ENCODE measurements around the gene SUMO2.

DNA sequence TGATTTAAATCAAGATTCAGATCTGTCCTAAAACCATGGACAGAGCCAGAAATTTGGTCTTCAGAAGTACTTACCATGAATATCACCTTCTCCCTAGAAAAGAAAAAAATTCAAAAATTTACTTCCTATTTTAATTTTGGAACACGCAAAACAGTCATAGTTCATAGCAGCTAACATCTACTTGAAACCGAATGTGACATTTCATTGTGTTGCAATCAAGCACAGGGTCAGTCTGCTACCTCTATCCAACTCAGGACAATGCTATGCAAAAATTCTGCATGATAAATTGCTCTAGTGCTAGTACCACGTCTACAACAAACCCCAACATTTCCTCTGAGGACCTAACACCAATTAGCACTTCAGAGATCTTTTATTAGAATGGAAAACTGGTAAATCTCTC, 36.2 kb downstream of the SUMO2 start:
- TF ChIP-seq, protein P1, sequence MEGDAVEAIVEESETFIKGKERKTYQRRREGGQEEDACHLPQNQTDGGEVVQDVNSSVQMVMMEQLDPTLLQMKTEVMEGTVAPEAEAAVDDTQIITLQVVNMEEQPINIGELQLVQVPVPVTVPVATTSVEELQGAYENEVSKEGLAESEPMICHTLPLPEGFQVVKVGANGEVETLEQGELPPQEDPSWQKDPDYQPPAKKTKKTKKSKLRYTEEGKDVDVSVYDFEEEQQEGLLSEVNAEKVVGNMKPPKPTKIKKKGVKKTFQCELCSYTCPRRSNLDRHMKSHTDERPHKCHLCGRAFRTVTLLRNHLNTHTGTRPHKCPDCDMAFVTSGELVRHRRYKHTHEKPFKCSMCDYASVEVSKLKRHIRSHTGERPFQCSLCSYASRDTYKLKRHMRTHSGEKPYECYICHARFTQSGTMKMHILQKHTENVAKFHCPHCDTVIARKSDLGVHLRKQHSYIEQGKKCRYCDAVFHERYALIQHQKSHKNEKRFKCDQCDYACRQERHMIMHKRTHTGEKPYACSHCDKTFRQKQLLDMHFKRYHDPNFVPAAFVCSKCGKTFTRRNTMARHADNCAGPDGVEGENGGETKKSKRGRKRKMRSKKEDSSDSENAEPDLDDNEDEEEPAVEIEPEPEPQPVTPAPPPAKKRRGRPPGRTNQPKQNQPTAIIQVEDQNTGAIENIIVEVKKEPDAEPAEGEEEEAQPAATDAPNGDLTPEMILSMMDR (IDR thresholded peaks at IDR 0.05; ENCODE audit: low read depth, low read length, poor library complexity, severe bottlenecking): no peak
- TF ChIP-seq EZH2phosphoT487 (IDR thresholded peaks at IDR 0.05; ENCODE audit: borderline replicate concordance, low read length): no peak

Measured in DOHH2 (cell line).